DOHH2 (cell line): Measurements from ENCODE around the gene RBM26.
A peak's percentile ranks its signal among the peaks of the same experiment; 100 is the strongest.

Experiments
- H3F3A ChIP-seq: fragments of 200-600 bp; sonication (generic), shearing (Covaris generic); 2 replicates; pipeline ENCODE4 v1.6.0; 2016; ENCODE audit warnings: antibody characterized with exemption, mild to moderate bottlenecking; ENCODE audit not compliant: control insufficient read depth, insufficient read depth
- H3K27ac ChIP-seq: fragments of 200-600 bp; sonication (generic); 2 replicates; pipeline ENCODE4 v1.5.1; 2014; ENCODE audit warnings: low read depth, mild to moderate bottlenecking, low read length, moderate library complexity
- H3K27me3 ChIP-seq: fragments of 200-600 bp; sonication (generic); 2 replicates; pipeline ENCODE4 v1.6.1; 2014; ENCODE audit warnings: mild to moderate bottlenecking, low read length, mixed read lengths; ENCODE audit not compliant: control insufficient read depth
- H3K36me3 ChIP-seq: fragments of 200-600 bp; sonication (generic); 2 replicates; pipeline ENCODE4 v1.6.1; 2014; ENCODE audit warnings: mild to moderate bottlenecking, low read length, moderate library complexity, mixed read lengths; ENCODE audit not compliant: control insufficient read depth
- H3K4me1 ChIP-seq: fragments of 200-600 bp; sonication (generic); 2 replicates; pipeline ENCODE4 v1.6.1; 2014; ENCODE audit warnings: mild to moderate bottlenecking, low read length, mixed read lengths; ENCODE audit not compliant: control insufficient read depth
- H3K4me2 ChIP-seq: fragments of 200-600 bp; sonication (generic); 2 replicates; pipeline ENCODE4 v1.6.0; 2014; ENCODE audit warnings: mild to moderate bottlenecking, low read length, moderate library complexity
- H3K4me3 ChIP-seq: fragments of 200-600 bp; sonication (generic); 2 replicates; pipeline ENCODE4 v1.5.1; 2014; ENCODE audit warnings: mild to moderate bottlenecking, low read length, mixed read lengths
- H3K79me2 ChIP-seq: fragments of 200-600 bp; sonication (generic); 2 replicates; pipeline ENCODE4 v1.6.1; 2014; ENCODE audit warnings: mild to moderate bottlenecking, low read length, mixed read lengths; ENCODE audit not compliant: control insufficient read depth
- H3K9me2 ChIP-seq: fragments of 200-600 bp; sonication (generic); replicated peaks from 2 replicates; pipeline ENCODE4 v1.6.1; 2014; ENCODE audit warnings: mild to moderate bottlenecking, low read length, mixed read lengths; ENCODE audit not compliant: control insufficient read depth
- H3K9me3 ChIP-seq: fragments of 200-600 bp; sonication (generic); 2 replicates; pipeline ENCODE4 v1.6.1; 2014; ENCODE audit warnings: antibody characterized with exemption, low read length, mixed read lengths; ENCODE audit not compliant: control insufficient read depth, insufficient read depth
- H4K20me1 ChIP-seq: fragments of 200-600 bp; sonication (generic); 2 replicates; pipeline ENCODE4 v1.6.0; 2014; ENCODE audit warnings: low read depth, mild to moderate bottlenecking, antibody characterized with exemption, low read length, moderate library complexity; ENCODE audit not compliant: control insufficient read depth, insufficient read depth
- CTCF ChIP-seq: fragments of 200-600 bp; sonication (generic); IDR thresholded peaks from one replicate; pipeline ENCODE4 v1.5.1; 2014; ENCODE audit warnings: antibody characterized with exemption, mild to moderate bottlenecking, low read depth, low read length; ENCODE audit not compliant: poor library complexity, severe bottlenecking
- EZH2phosphoT487 ChIP-seq: fragments of 200-600 bp; sonication (generic); IDR thresholded peaks from 2 replicates; pipeline ENCODE4 v1.6.1; 2017; ENCODE audit warnings: borderline replicate concordance, mild to moderate bottlenecking, antibody characterized with exemption, low read length, moderate library complexity, mixed read lengths

Gene RBM26

DNA sequence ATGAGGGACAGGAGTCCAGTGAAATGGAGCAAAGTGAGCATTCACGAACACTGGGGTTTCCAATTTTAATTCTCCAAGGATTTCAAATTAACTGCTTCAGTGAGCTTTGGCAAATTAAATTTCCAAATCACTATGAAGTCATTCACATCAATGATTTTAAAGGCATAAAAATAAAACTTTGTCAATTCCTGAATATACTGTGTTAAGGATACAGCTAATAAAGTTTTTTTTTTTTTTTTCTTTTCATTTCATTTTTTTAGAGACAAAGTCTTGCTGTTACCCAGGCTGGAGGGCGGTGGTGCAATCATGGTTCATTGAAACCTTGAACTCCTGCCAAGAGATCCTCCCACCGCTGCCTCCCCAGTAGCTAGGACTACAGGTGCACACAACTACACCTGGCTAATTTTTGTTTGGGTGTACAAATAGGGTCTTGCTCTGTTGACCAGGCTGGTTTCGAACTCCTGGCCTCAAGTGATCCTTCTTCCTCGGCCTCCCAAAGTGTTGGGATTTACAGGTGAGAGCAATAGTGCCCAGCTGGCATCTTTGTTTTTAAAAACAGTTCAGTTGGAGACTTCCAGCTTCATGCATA lies 21.9 kb downstream of the RBM26 start:
- no peaks in the 10 kb centered on the region for H3K9me2 ChIP-seq
- H3F3A ChIP-seq: peaks cover 5% of the 10 kb centered on the region; the same call in 1 of the 2 replicates
- H3K36me3 ChIP-seq: peaks cover 55% of the 10 kb centered on the region
- peak overlapping the region; percentile 35 for H3K4me2 ChIP-seq
- peaks cover 100% of the 10 kb centered on the region for H3K79me2 ChIP-seq
- H3K4me1 ChIP-seq: peaks cover 66% of the 10 kb centered on the region
- H3K4me3 ChIP-seq: no peak overlapping the region
- no peak for TF ChIP-seq EZH2phosphoT487
- TF ChIP-seq CTCF: no peak
- peaks cover 14% of the 10 kb centered on the region for H4K20me1 ChIP-seq
- no peaks in the 10 kb centered on the region for H3K27me3 ChIP-seq
- H3K9me3 ChIP-seq: no peaks in the 10 kb centered on the region
- H3K27ac ChIP-seq: no peak overlapping the region

DNA sequence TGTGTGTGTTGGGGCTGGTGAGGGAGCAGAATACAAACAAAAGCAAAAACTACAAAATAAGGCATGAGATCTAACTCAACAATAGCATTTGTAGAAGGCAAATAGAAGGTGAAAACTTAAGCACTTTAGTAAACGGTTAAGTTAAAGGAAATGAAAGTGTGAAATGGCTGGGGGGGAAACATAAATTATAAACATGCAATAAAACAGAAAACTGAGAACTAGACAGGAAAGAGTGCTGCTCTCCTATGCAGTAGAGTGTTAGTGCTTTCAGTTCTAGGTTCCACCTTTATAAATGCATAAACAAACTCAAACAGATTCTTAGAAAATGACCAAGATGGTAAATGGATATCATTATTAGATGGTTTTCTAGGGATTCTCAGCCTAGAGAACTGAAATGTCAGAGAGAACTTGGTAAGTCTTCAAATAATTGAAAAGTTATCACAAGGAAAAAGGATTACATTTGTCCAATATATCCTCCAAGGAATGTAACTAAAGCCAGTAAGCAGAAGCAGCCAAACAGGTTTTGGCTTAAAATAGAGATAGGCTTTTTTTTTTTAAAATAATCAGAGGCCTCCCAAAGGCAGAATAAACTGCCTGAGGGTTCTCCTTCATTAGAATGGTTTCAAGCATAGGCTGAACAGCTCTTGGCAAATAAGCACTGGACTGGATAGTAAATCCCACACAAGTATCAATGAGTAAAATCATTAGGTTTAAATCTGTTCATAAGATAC lies 23.3 kb downstream of the RBM26 start:
- Histone ChIP-seq H3K4me1 (peaks cover 53% of the 10 kb centered on the region), H3K9me2 (no peaks in the 10 kb centered on the region), H3K79me2 (peaks cover 95% of the 10 kb centered on the region), H4K20me1 (peaks cover 9% of the 10 kb centered on the region), H3K4me2 (peak overlapping the region; percentile 22; the same call in 1 of the 2 replicates), H3K9me3 (no peaks in the 10 kb centered on the region), H3K4me3 (no peak overlapping the region), H3K27me3 (no peaks in the 10 kb centered on the region), H3F3A (peaks cover 5% of the 10 kb centered on the region; the same call in 1 of the 2 replicates), H3K27ac (no peak overlapping the region), H3K36me3 (peaks cover 56% of the 10 kb centered on the region)
- TF ChIP-seq CTCF (no peak), EZH2phosphoT487 (no peak)

DNA sequence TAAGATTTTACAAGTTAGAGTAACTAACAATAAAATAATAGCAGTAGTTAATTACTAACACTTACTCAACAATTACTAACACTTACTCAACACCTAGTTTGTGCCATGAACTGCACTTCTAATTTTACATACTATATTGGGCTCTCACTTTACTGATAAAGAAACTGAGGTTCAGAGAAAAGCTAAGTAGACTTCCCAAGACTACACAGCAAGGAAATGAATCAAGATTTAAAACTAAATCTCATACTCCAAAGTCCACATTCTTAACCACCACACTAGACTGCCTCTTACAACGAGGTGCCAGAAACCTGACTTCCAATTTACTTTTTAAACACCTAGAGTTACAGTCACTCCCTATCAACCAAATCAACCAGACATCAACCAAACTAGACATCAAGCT lies 25.1 kb downstream of the RBM26 start:
- Histone ChIP-seq H3K79me2 (peaks cover 87% of the 10 kb centered on the region), H3K27ac (no peak overlapping the region), H3K36me3 (peaks cover 73% of the 10 kb centered on the region), H3K4me2 (no peak overlapping the region), H3K4me3 (no peak overlapping the region), H3K9me3 (no peaks in the 10 kb centered on the region), H4K20me1 (peaks cover 9% of the 10 kb centered on the region), H3K9me2 (no peaks in the 10 kb centered on the region), H3K4me1 (peaks cover 37% of the 10 kb centered on the region), H3K27me3 (no peaks in the 10 kb centered on the region), H3F3A (peaks cover 8% of the 10 kb centered on the region; the same call in 1 of the 2 replicates)
- TF ChIP-seq EZH2phosphoT487: no peak
- no peak for TF ChIP-seq CTCF
